Keratinocyte (primary cell): ENCODE results near the gene TMC1. TPM values are rescaled to one million over a fixed set of nuclear protein-coding genes. Genes with fewer than 3 reads are reported as not detected.
A peak's percentile ranks its signal among the peaks of the same experiment; 100 is the strongest.

Source experiments
- DNase-seq: peaks from one replicate; pipeline ENCODE4 v3.0.0-alpha.2; 2011; ENCODE audit warnings: low read depth, missing footprints, low spot score
- FAIRE-seq: peaks from 2 replicates; lab custom pipeline; 2011; peaks lifted over from hg19 to GRCh38; lab: Jason Lieb, UNC
- H2AFZ ChIP-seq: 2 replicates; pipeline ENCODE4 v1.6.0; 2012; ENCODE audit warnings: low read length, control low read depth, inconsistent platforms; ENCODE audit not compliant: control insufficient read depth
- H3K27ac ChIP-seq: 2 replicates; pipeline ENCODE4 v1.5.1; 2011; ENCODE audit warnings: low read length; ENCODE audit not compliant: control insufficient read depth, insufficient read depth
- H3K27me3 ChIP-seq: 3 replicates; pipeline ENCODE4 v1.6.0; 2011; ENCODE audit warnings: low read length; ENCODE audit not compliant: control insufficient read depth, insufficient read depth; ENCODE audit errors: extremely low read depth
- H3K36me3 ChIP-seq, 2 experiments: 2 replicates in 1 of 2; 3 replicates in 1 of 2; pipeline ENCODE4 v1.5.1; 2011; ENCODE audit warnings: low read length in 2 of 2, mild to moderate bottlenecking in 1 of 2; ENCODE audit not compliant: control insufficient read depth in 2 of 2, insufficient read depth in 2 of 2; ENCODE audit errors: extremely low read depth in 1 of 2
- H3K4me1 ChIP-seq: 3 replicates; pipeline ENCODE4 v1.5.1; 2011; ENCODE audit warnings: low read length; ENCODE audit not compliant: control insufficient read depth, insufficient read depth; ENCODE audit errors: extremely low read depth
- H3K4me2 ChIP-seq: 3 replicates; pipeline ENCODE4 v1.6.0; 2011; ENCODE audit warnings: low read depth, low read length; ENCODE audit not compliant: control insufficient read depth, insufficient read depth; ENCODE audit errors: extremely low read depth
- H3K4me3 ChIP-seq, 3 experiments: fragments of 200-600 bp in 1 of 3; sonication (generic) in 1 of 3; 2 replicates in 2 of 3; 3 replicates in 1 of 3; pipeline ENCODE4 v1.5.1; 2011 to 2016; ENCODE audit warnings: low read length in 3 of 3, mild to moderate bottlenecking in 3 of 3, control low read depth in 2 of 3, inconsistent platforms in 1 of 3, low read depth in 1 of 3, mixed read lengths in 1 of 3, mixed run types in 1 of 3, moderate library complexity in 1 of 3; ENCODE audit not compliant: control insufficient read depth in 2 of 3, insufficient read depth in 2 of 3; ENCODE audit errors: extremely low read depth in 1 of 3
- H3K79me2 ChIP-seq: 2 replicates; pipeline ENCODE4 v1.6.0; 2012; ENCODE audit warnings: low read length; ENCODE audit not compliant: control insufficient read depth, insufficient read depth
- H3K9ac ChIP-seq: 3 replicates; pipeline ENCODE4 v1.6.0; 2011; ENCODE audit warnings: low read length; ENCODE audit not compliant: control insufficient read depth, insufficient read depth; ENCODE audit errors: extremely low read depth
- H3K9me1 ChIP-seq: 3 replicates; pipeline ENCODE4 v1.6.0; 2011; ENCODE audit warnings: low read length; ENCODE audit not compliant: control insufficient read depth, insufficient read depth; ENCODE audit errors: extremely low read depth
- H3K9me3 ChIP-seq: 2 replicates; pipeline ENCODE4 v1.5.1; 2012; ENCODE audit warnings: low read depth, low read length; ENCODE audit not compliant: control insufficient read depth
- H4K20me1 ChIP-seq: 3 replicates; pipeline ENCODE4 v1.6.0; 2011; ENCODE audit warnings: low read length; ENCODE audit not compliant: control insufficient read depth, insufficient read depth; ENCODE audit errors: extremely low read depth
- EZH2 ChIP-seq: IDR thresholded peaks from one replicate; pipeline ENCODE4 v1.6.1; 2012; ENCODE audit warnings: inconsistent platforms, mild to moderate bottlenecking, low read length, moderate library complexity
- dilution Hi-C: fragments of 300-500 bp; cut with MboI; formaldehyde crosslinking; loops from one replicate; pipeline ENCODE4 v1.7.0; 2020; ENCODE audit warnings: low sequenced_read_pairs; ENCODE audit not compliant: extremely low pct_ligation_motif_present
- polyA plus RNA-seq, 5 experiments: library from polyadenylated mRNA; depleted of rRNA in 3 of 5; stranded (reverse) in 3 of 5; stranded (forward) in 1 of 5; unstranded in 1 of 5; fragments of >200 nt; gene quantifications; 1 replicate in 1 of 5; 2 replicates in 3 of 5; 3 replicates in 1 of 5; pipeline versions ENCODE4 v1.2.1 to v1.2.3, GENCODE V29; 2011 to 2012; ENCODE audit warnings: missing spikeins in 2 of 5, low read depth in 1 of 5, low replicate concordance in 1 of 5
- TF ChIP-seq, protein P1 (sequence below), 3 experiments: IDR thresholded peaks in 1 of 3; conservative IDR thresholded peaks in 1 of 3; optimal IDR thresholded peaks in 1 of 3; 2 replicates in 2 of 3; 3 replicates in 1 of 3; pipeline versions ENCODE3 to v1.5.1; 2011; ENCODE audit warnings: low read length in 3 of 3, mild to moderate bottlenecking in 3 of 3, moderate library complexity in 2 of 3, control low read depth in 1 of 3, inconsistent platforms in 1 of 3; ENCODE audit not compliant: insufficient read depth in 2 of 3; ENCODE audit errors: extremely low read depth in 1 of 3

TMC1 gene
- polyA plus RNA-seq, 1 donor (not counting 4 experiments of a cell fraction or from before 2014, with no cell fraction given): 0.05 TPM

DNA sequence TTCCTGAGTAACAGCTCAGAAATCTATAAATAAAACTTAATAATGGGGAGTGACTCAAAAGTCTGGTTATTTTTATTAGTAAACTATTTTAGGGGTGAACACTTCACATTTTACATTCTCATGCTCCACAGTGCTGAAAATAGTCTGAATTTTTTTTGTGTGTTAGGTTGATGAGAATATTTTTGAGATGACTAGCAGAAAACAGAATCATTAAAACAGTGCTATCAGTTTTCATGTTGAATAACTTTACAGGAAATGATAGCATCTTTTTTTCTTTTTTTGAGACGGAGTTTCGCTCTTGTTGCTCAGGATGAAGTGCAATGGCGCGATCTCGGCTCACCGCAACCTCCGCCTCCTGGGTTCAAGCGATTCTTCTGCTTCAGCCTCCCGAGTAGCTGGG, 60.3 kb downstream of the TMC1 start:
- Histone ChIP-seq H3K4me2 (no peak overlapping the region), H3K79me2 (no peaks in the 10 kb centered on the region), H3K27me3 (no peaks in the 10 kb centered on the region), H3K4me1 (peaks cover 64% of the 10 kb centered on the region), H4K20me1 (no peaks in the 10 kb centered on the region), H3K4me3 (no peak overlapping the region), H2AFZ (no peak overlapping the region), H3K9me3 (no peaks in the 10 kb centered on the region), H3K27ac (no peak overlapping the region), H3K9me1 (no peaks in the 10 kb centered on the region), H3K9ac (no peak overlapping the region), H3K36me3 (no peaks in the 10 kb centered on the region)
- dilution Hi-C loops: loop anchor here (25.0 kb wide), 1 partner anchor 219 kb away; the partner anchor contains the start of gene ZFAND5
- TF ChIP-seq EZH2: no peak
- TF ChIP-seq, protein P1, sequence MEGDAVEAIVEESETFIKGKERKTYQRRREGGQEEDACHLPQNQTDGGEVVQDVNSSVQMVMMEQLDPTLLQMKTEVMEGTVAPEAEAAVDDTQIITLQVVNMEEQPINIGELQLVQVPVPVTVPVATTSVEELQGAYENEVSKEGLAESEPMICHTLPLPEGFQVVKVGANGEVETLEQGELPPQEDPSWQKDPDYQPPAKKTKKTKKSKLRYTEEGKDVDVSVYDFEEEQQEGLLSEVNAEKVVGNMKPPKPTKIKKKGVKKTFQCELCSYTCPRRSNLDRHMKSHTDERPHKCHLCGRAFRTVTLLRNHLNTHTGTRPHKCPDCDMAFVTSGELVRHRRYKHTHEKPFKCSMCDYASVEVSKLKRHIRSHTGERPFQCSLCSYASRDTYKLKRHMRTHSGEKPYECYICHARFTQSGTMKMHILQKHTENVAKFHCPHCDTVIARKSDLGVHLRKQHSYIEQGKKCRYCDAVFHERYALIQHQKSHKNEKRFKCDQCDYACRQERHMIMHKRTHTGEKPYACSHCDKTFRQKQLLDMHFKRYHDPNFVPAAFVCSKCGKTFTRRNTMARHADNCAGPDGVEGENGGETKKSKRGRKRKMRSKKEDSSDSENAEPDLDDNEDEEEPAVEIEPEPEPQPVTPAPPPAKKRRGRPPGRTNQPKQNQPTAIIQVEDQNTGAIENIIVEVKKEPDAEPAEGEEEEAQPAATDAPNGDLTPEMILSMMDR (optimal IDR thresholded peaks at IDR 0.05 in 1 of 3, IDR thresholded peaks at IDR 0.05 in 1 of 3, conservative IDR thresholded peaks at IDR 0.05 in 1 of 3; ENCODE audit: extremely low read depth in 1 of 3, insufficient read depth in 2 of 3, low read length in 3 of 3): no peak
- DNase-seq (no peak), FAIRE-seq (no peak)

DNA sequence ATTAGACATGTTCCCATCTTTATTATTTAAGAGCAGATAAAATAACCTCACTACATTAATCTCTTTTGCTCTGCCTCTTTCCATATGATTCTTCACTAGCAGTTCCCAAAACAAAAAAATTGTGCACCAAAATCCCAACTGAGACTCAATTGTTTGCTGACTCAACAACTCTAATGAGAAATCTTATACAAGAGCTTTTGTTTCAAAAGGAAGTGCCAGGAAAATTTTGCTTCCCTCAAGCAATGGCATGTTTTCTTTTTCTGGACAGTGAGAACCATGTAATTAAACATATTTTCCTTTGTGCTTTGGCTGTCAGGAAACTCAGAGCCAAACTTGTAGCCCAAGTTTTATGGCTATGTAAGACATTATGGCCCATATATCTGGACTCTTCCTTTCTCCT, 62.0 kb downstream of the TMC1 start:
- no peaks in the 10 kb centered on the region for H3K36me3 ChIP-seq
- H3K4me3 ChIP-seq: no peak overlapping the region
- no peaks in the 10 kb centered on the region for H3K79me2 ChIP-seq
- no peak for TF ChIP-seq EZH2
- TF ChIP-seq, protein P1 (optimal IDR thresholded peaks at IDR 0.05 in 1 of 3, IDR thresholded peaks at IDR 0.05 in 1 of 3, conservative IDR thresholded peaks at IDR 0.05 in 1 of 3; ENCODE audit: extremely low read depth in 1 of 3, insufficient read depth in 2 of 3, low read length in 3 of 3): no peak
- FAIRE-seq (peak; percentile 5), DNase-seq (no peak)
- H2AFZ ChIP-seq: no peak overlapping the region
- no peak overlapping the region for H3K9ac ChIP-seq
- H4K20me1 ChIP-seq: no peaks in the 10 kb centered on the region
- H3K27ac ChIP-seq: no peak overlapping the region
- no peaks in the 10 kb centered on the region for H3K9me1 ChIP-seq
- peaks cover 51% of the 10 kb centered on the region for H3K4me1 ChIP-seq
- no peaks in the 10 kb centered on the region for H3K27me3 ChIP-seq
- dilution Hi-C loops: loop anchor here (25.0 kb wide), 1 partner anchor 221 kb away; the partner anchor contains the start of gene ZFAND5
- H3K4me2 ChIP-seq: no peak overlapping the region
- no peaks in the 10 kb centered on the region for H3K9me3 ChIP-seq
